Measurements from ENCODE around the gene NSUN4.
"Not testable (repeated sequence)": the region's sequence is repeated elsewhere in the genome, so short reads cannot be mapped to it uniquely, and the experiment has no call there.

The NSUN4 gene

DNA sequence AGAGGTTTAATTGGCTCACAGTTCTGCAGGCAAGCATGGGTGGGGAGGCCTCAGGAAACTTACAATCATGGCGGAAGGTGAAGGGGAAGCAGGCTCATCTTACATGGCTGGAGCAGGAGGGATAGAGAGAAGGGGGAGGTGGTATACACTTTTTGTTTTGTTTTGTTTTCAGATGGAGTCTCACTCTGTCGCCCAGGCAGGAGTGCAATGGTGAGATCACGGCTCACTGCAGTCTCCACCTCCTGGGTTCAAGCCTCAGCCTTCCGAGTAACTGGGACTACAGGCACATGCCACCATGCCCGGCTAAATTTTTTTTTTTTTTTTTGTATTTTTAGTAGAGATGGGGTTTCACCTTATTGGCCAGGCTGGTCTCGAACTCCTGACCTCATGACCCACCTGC is 18.4 kb upstream of the NSUN4 start:
- not testable (repeated sequence) for H3K27ac ChIP-seq

DNA sequence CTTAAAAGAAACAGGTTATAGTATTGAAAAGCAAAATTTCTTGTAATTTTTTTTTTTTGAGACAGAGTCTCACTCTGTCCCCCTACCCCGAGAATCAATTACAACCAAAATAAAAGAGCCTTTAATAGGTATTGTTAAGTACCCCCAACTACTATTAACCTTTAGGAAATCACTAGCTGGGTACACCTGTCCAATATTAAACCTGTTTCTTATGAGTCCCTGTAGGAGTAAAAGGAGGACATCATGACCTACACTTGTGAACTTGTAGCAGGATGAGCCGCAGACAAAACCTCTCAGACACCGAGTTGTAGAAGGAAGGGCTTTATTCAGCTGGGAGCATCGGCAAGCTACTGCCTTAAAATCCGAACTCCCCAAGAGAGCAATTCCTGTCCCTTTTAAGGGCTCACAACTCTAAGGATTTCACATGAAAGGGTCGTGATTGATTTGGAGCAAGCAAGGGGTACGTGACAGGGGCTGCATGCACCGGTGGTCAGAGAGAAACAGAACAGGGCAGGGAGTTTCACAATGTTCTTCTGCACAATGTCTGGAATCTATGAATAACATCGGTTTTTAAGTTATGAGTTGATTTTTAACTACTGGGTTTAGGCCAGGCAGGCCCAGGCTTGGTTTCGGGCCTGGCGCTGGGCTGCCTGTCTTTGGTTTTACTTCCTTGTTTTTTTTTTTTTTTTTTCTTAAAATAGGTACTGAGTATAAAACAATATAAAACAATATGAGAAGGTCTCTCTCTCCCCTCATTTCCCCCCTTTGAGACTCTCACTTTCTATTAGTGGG is 15.1 kb upstream of the NSUN4 start:
- peak overlapping the region in 1 of 21 experiments; percentile 16 for H3K27ac ChIP-seq
- not testable (repeated sequence) for H3K4me3 ChIP-seq

More for the DNA sequence above, 18.4 kb upstream of the NSUN4 start:
- not testable (repeated sequence) for H3K4me3 ChIP-seq

DNA sequence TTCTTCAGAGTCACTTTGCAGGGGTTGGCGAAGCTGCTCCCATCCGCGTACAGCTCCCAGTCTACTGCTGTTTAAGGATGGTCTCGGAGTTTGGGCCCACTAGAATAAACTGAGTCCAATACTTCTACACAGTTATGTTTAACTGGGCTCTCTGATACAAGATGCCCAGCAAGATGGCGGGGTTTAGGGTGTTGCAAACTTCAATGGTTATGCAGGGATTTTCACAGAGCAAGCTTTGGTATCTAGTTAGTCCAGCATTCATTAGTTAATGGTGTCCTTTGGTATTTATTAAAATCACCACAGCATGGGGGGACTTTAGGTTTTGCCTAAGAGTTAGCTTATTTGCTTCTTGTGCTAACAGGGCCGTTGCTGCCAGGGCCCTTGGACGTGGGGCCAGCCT is 12.4 kb upstream of the NSUN4 start:
- not testable (repeated sequence) for H3K27ac ChIP-seq, H3K4me3 ChIP-seq

DNA sequence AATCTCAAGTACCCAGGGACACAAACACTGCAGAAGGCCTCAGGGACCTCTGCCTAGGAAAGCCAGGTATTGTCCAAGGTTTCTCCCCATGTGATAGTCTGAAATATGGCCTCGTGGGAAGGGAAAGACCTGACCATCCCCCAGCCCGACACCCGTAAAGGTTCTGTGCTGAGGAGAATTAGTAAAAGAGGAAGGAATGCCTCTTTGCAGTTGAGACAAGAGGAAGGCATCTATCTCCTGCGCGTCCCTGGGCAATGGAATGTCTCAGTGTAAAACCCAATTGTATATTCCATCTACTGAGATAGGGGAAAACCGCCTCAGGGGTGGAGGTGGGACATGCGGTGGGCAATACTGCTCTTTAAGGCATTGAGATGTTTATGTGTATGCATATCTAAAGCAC is 10.8 kb upstream of the NSUN4 start:
- H3K27ac ChIP-seq, H3K4me3 ChIP-seq: not testable (repeated sequence)

DNA sequence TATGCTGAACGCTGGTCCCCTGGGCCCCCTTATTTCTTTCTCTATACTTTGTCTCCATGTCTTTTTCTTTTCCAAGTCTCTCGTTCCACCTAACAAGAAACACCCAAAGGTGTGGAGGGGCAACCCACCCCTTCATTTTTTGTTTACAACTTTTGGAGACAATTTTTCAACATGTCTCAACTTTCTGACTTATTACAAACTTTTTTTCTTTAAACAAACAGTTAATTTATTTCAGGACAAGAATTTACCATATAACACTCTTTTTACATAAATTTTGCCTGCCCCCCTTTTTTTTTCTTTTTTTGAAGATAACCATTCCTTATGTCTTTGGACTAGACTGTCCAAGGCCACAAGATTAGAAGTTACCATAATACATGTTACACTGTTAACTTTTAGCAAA is 10.2 kb upstream of the NSUN4 start:
- H3K4me3 ChIP-seq, H3K27ac ChIP-seq: not testable (repeated sequence)

DNA sequence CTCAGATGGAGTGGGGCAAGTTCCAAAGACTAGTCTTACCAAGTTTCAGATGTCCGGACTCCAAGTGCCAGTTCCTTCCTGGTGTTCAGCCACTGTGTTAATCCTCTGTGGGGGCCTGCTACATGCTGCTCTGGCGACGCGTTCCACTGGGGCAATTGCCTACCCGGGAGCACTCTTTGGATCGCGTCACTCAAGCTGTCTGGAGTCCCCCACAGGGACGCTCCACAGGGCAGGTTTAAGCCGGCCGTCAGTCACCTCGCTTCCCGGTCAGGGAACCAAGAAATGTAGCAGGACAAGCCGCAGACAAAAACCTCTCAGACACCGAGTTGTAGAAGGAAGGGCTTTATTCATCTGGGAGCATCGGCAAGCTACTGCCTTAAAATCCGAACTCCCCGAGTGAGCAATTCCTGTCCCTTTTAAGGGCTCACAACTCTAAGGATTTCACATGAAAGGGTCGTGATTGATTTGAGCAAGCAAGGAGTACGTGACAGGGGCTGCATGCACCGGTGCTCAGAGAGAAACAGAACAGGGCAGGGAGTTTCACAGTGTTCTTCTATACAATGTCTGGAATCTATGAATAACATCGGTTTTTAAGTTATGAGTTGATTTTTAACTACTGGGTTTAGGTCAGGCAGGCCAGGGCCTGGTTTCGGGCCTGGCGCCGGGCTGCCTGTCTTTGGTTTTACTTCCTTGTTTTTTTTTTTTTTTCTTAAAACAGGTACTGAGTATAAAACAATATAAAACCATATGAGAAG is 8.6 kb upstream of the NSUN4 start:
- not testable (repeated sequence) for H3K4me3 ChIP-seq, H3K27ac ChIP-seq

DNA sequence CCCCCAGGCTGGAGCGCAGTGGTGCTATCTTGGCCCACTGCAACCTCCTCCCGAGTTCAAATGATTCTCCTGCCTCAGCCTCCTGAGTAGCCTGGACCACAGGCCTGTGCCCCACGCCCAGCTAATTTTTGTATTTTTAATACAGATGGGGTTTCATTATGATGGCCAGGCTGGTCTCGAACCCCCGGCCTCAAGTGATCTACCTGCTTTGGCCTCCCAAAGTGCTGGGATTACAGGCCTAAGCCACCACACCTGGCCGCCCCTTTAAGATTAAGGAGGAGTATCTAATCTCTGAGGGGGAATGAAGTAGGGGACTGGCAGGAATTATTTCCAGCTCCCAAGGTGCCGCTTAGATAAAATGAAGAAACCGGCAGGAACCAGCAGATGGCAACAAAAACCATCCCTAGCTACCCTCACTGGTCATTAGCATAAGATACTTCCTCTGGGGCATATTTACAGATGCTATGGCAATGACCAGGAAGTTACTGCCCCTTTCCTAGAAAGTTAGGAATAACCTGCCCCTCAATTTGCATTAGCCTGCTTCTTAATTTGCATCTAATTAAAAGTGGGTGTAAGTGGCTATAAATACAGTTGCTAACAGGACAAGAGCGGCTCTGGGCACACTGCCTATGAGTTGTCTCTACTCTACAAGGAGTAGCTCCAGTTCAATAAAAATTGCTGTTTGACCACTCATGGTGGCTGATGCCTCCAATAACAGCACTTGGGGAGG is 7.1 kb upstream of the NSUN4 start:
- Histone ChIP-seq H3K4me3 (no peak overlapping the region), H3K27ac (no peak overlapping the region)

DNA sequence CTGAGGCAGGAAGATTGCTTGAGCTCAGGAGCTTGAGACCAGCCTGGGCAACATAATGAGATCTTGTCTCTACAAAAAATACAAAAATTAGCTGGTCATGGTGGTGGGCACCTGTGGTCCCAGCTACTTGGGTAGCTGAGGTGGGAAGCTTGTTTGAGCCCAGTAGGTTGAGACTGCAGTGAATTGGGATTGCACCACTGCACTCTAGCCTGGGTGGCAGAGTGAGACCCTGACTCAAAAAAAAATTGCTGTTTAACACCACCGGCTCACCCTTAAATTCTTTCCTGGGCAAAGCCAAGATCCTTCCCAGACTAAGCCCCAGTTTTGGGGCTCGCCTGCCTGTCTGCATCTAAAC is 6.6 kb upstream of the NSUN4 start:
- Histone ChIP-seq H3K27ac (no peak overlapping the region), H3K4me3 (no peak overlapping the region)

DNA sequence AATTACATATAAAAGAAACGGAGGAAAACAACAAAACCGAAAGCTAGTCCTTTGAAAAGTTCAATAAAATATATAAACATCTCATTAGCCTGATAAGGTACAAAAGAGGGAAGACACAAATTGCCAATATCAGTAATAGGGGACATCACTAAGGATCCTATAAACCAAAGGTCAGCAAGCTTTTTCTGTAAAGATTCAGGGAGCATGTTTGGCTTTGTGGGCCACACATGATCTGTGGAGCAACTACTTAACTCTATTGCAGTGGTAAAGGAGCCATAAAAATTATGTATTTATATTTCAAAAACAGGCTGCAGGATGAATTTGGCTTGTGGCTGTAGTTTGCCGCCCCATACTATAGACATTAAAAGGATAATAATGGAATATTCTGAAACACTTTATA is 5.5 kb upstream of the NSUN4 start:
- H3K27ac ChIP-seq = no peak overlapping the region

DNA sequence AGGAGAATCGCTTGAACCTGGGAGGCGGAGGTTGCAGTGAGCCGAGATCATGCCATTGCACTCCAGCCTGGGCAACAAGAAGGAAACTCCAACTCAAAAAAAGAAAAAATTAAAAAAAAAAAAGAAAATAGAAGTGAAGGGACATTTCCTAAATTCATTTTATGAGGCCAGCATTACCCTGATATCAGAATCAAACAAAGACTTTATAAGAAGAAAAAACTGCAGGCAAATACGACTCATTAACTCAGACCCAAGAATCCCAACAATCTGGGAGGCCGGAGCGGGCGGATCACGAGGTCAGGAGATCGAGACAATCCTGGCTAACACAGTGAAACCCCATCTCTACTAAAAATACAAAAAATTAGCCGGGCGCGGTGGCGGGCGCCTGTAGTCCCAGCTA is 3.2 kb upstream of the NSUN4 start:
- not testable (repeated sequence) for H3K27ac ChIP-seq, H3K4me3 ChIP-seq

More for the DNA sequence above, 5.5 kb upstream of the NSUN4 start:
- H3K4me3 ChIP-seq = no peak overlapping the region

DNA sequence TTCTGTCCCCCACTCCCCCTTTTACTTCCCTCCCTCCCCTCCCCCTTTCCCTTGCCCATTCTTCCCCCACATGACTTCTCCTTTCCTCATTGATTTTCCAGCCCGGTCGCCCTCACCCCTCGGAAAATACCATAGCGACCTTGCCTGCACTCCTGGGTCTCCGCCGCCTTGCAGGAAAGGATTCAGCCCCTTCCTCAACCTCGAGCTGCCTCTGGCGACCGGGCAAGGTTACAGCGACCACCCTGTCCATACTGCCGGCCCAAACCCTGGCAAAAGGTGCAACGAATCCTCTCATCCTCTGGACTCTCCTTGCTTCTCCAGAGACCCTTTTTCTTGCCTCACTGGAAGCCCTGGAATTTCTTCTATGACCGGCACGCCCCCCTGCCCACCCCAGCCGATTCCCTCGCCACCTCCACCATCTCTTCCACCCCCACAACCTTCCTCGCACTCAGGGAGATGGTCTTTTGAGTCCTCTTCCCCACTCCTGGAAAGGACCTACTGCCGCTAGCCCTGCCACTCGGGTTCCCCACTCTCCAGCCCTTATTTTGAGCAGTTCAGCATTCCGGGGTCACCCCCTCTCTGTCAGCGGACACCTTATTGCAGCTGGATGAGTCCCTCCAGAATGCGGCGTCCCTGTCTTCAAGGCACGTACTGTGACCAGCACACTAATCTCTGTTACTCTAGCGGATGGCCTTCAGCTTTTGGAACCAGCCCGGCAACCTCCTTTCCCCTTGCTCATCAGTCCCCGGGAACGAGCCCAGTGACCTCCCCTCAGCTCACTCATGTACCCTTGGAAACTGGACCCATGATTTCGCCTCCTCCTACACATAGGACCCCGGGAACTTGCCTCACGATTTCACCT is 846 bp downstream of the NSUN4 start:
- peak overlapping the region; percentile 45 to 78 (median 51) for H3K4me3 ChIP-seq
- peak overlapping the region in 20 of 21 experiments; percentile 83 to 97 (median 92) for H3K27ac ChIP-seq

DNA sequence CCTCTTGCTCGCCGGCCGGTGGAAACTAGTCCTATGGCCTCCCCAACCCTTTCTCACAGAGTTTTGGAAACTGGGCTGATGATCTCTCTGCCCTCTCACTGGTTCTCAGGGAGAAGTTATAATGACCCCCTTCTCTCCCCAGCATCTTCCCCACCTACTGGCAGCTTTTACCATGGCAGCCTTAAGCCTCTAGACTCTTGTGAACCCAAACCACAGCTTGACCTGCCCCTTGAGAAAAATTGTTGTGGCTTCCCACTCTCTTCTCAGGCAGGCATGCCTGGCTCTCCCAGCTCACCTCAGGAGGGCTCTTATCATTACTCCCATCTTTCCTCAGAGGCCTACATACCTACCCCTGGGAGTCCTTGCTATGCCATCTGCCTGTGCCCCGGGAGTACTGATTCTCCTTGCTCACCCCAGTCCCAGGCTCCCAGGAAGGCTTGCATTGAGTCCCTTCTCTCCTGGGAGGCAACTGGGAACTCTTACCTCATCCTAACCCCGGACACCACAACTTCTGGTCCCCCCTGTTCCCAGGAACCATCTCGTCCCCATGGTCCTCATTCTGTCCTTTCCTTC is 1.6 kb downstream of the NSUN4 start:
- Histone ChIP-seq H3K27ac (peak overlapping the region in 8 of 21 experiments; percentile 88 to 97 (median 93)), H3K4me3 (no peak overlapping the region)

DNA sequence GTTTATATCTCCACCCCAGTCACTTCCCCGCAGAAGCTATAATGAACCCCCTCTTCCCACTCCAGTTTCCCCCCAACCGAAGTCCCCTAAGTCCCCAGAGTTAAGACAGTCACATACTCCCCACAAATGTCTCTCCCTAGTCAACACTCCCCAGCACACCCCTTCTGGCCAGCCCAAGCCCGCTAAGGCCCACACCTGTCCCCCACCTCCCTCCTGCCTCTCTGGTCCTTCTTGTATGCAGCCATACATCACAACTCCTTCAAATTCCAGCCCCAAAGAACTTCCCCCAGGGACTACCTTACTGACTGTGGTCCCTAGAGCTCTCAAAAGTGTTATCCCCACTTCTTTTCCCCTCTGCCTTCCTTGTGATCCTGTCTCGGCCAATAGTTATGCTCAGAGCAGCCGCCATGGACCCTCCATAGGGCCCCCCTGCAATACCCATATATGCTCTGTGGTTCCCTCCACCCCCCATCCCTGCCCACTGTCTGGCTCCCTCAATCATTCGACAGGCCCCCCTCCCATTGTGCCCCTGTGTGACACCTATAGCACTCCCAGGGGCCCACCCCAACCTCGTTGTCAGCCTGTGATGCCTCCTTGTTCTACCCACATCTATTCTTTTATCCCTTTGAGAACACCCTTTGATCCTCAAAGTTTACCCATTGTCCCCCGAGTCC is 2.2 kb downstream of the NSUN4 start:
- H3K4me3 ChIP-seq = no peak overlapping the region
- peak overlapping the region in 8 of 21 experiments; percentile 26 to 97 (median 92) for H3K27ac ChIP-seq

DNA sequence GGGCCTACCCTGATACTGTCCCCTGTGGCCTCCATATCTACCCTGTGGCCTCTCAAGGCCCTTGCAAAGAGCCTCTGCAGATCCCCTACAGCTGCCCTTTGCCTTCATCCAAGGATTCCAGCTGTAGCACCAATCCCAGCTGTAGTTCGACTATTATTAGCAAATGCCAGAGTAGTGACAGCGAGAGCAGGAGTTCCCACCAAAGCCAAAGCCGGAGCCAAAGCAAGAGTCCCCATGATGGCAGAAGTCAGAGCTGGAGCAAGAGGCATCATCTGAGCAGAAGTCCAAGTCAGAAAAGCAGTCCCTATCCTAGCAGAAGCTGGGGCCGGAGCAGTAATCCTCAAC is 2.7 kb downstream of the NSUN4 start:
- Histone ChIP-seq H3K4me3 (no peak overlapping the region), H3K27ac (peak overlapping the region in 6 of 21 experiments; percentile 38 to 95 (median 92))

DNA sequence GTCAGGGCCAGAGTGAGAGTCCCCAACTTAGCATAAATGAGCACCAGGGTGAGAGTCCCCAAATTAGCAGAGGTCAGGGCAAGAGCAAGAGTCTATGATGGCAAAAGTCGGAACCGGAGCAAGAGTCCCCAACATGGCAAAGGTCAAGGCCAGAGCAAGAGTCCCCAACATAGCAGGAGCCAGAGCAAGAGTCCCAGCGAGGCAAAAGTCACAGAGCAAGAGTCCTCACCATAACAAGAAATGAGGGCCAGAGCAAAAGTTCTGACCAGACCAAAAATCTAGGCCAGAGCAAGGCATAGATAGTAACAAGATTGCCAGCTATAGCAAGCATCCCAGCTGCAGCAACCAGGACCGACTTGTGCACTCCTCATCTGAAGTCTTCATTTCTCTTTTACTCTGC is 3.1 kb downstream of the NSUN4 start:
- Histone ChIP-seq H3K4me3 (no peak overlapping the region), H3K27ac (peak overlapping the region in 3 of 21 experiments; percentile 38 to 92 (median 88))

DNA sequence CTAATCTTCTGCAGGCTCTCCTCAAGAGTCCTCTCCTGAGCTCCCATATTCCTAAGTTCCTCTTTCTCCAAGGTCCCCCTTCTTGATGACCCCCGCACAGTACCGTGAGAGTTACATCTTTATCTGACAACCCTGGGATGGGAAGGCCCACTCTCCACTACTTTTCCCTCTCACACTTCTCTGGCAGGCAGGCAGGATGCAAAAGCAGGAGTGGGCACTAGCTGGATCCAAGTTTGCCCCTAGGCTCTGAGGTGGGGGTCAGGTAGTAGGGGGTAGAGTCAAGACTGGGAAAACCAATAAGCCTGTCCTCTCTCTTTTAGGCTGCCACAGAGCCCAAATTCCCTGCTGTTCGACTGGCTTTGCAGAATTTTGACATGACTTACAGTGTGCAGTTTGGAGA is 3.9 kb downstream of the NSUN4 start:
- Histone ChIP-seq H3K4me3 (no peak overlapping the region), H3K27ac (peak overlapping the region in 1 of 21 experiments; percentile 88)

DNA sequence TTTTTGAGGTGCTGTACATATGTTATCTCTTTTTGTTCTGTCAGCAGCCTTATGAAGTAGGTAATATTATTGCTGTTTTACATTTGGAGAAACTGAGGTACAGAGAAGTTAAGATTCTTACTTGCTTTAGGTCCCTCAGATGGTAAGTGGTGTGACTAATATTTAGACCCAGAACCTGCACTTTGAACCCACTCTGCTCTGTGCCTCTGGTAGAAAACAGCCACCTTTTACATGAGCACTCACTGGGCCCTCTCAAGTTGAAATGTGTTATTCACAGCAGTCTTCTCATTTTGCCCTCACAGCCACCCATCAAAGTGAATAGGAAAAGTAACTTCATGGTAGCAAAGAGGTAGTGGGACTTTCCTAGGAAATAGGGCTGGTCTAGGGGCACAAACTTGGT is 4.7 kb downstream of the NSUN4 start:
- H3K27ac ChIP-seq = peak overlapping the region in 1 of 21 experiments; percentile 26
- H3K4me3 ChIP-seq = no peak overlapping the region

DNA sequence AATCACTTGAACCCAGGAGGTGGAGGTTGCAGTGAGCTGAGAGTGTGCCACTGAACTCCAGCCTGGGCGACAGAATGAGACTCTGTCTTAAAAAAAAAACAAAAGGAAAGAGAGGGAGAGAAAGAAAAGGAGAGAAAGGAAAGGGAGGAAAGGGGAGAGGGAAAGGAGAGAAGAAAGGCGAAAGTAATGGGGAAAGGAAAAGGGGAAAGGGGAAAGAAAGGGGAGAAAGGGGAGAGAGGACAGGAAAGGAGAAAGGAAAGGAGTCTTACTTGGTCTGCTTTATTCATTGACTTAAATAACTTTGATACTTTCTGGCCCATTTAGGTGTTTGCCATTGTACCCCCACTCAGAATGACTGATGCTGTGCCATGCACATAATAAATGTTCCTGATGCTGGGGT is 11.8 kb downstream of the NSUN4 start:
- Histone ChIP-seq H3K27ac (no peak overlapping the region), H3K4me3 (no peak overlapping the region)

DNA sequence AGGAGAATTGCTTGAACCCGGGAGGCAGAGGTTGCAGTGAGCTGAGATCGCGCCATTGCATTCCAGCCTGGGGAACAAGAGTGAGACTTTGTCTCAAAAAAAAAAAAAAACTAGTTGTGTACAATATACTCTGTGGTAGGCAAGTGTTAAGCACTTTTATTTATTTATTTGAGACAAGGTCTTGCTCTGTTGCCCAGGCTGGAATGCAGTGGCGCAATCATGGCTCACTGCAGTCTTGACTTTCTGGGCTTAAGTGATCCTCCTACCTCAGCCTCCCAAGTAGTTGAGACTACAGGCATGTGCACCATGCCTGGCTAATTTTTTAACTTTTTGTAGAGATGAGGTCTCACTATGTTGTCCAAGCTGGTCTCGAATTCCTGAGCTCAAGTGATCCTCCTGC is 15.3 kb downstream of the NSUN4 start:
- H3K4me3 ChIP-seq, H3K27ac ChIP-seq: not testable (repeated sequence)

Data from skin epidermis (tissue), 12 donors.